ENCODE data around the gene TEC. TPM values are rescaled to one million over a fixed set of nuclear protein-coding genes. Genes with fewer than 3 reads are reported as not detected.

The TEC gene
- polyA plus RNA-seq, 1 donor from 2014 or later = not detected

DNA sequence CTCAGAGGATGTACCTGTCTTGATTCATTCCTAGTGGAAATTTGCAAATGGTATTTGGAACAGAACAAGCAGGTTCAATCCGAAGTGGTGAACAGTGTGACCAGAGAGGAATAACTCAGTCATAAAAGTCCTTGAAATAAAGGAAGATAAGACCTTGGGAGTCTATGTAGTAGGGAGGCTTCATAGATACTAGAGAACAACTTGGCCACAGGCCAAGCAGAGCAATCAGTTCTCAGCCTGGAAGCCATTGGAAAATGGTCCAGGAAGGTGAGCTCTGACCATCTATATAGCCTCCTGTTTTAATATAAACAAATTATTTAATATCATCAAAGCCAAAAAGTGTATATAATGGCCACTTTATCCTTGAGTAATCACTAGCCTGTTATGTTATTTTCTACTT, 146.9 kb downstream of the TEC start:
- Histone ChIP-seq H4K20me1 (ENCODE audit: insufficient read depth) (no peaks in the 10 kb centered on the region), H3K79me2 (replicated peaks; ENCODE audit: insufficient read depth, low read length) (no peaks in the 10 kb centered on the region), H2AFZ (ENCODE audit: low read depth, low read length) (no peak overlapping the region), H3K36me3 (ENCODE audit: insufficient read depth, low read length) (no peaks in the 10 kb centered on the region), H3F3A (ENCODE audit: insufficient read depth, low read length, poor library complexity, severe bottlenecking) (no peaks in the 10 kb centered on the region), H3K9ac (ENCODE audit: low read length) (no peak overlapping the region), H3K9me2 (ENCODE audit: insufficient read depth, low read length) (no peaks in the 10 kb centered on the region), H3K4me2 (ENCODE audit: low read length) (no peak overlapping the region), H3K27me3 (ENCODE audit: insufficient read depth, low read depth, low read length) (no peaks in the 10 kb centered on the region), H3K4me3 (ENCODE audit: low read length) (no peak overlapping the region), H3K9me3 (ENCODE audit: low read length) (no peaks in the 10 kb centered on the region), H3K27ac (ENCODE audit: low read length) (no peak overlapping the region)
- TF ChIP-seq TAF1 (IDR thresholded peaks at IDR 0.05; ENCODE audit: low read depth) = no peak
- TF ChIP-seq EZH2 (IDR thresholded peaks at IDR 0.05; ENCODE audit: borderline replicate concordance, insufficient read depth, low read length, poor library complexity, severe bottlenecking) = no peak
- TF ChIP-seq EP300 (conservative IDR thresholded peaks at IDR 0.05; ENCODE audit: poor library complexity, severe bottlenecking) = no peak
- no peak for TF ChIP-seq POLR2AphosphoS5 (IDR thresholded peaks at IDR 0.05)
- no peak for TF ChIP-seq CTCF (IDR thresholded peaks at IDR 0.05; ENCODE audit: poor library complexity, severe bottlenecking)
- no peak for TF ChIP-seq MXI1 (conservative IDR thresholded peaks at IDR 0.05; ENCODE audit: poor library complexity, severe bottlenecking)
- TF ChIP-seq RAD21 (conservative IDR thresholded peaks at IDR 0.05) = no peak
- TF ChIP-seq SMC3 (conservative IDR thresholded peaks at IDR 0.05; ENCODE audit: poor library complexity) = no peak
- no peak for TF ChIP-seq REST (IDR thresholded peaks at IDR 0.05; ENCODE audit: borderline replicate concordance)

DNA sequence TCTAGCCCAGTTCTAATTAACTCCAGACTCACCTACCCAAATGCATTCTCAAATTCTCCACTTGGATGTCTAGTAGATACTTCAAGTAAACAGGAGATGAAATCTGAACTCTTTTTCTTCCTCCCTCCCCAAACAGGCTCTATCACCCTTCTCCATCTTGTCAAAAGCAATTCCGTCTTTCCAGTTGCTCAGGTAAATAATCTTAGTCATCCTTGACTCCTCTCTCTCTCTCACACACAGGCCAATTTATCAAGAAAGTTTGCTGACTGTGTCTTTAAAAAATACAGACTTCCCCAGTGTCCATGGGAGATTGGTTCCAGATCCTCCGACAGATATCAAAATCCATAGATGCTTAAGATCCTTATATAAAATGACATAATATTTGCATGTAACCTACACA, 148.5 kb downstream of the TEC start:
- Histone ChIP-seq H3K9me2 (ENCODE audit: insufficient read depth, low read length) (no peaks in the 10 kb centered on the region), H3K4me2 (ENCODE audit: low read length) (no peak overlapping the region), H3F3A (ENCODE audit: insufficient read depth, low read length, poor library complexity, severe bottlenecking) (no peaks in the 10 kb centered on the region), H3K27ac (ENCODE audit: low read length) (no peak overlapping the region), H3K9me3 (ENCODE audit: low read length) (no peaks in the 10 kb centered on the region), H3K9ac (ENCODE audit: low read length) (no peak overlapping the region), H3K36me3 (ENCODE audit: insufficient read depth, low read length) (no peaks in the 10 kb centered on the region), H3K27me3 (ENCODE audit: insufficient read depth, low read depth, low read length) (no peaks in the 10 kb centered on the region), H2AFZ (ENCODE audit: low read depth, low read length) (no peak overlapping the region), H3K79me2 (replicated peaks; ENCODE audit: insufficient read depth, low read length) (no peaks in the 10 kb centered on the region), H4K20me1 (ENCODE audit: insufficient read depth) (no peaks in the 10 kb centered on the region), H3K4me3 (ENCODE audit: low read length) (no peak overlapping the region)
- TF ChIP-seq EP300 (conservative IDR thresholded peaks at IDR 0.05; ENCODE audit: poor library complexity, severe bottlenecking) = no peak
- TF ChIP-seq CTCF (IDR thresholded peaks at IDR 0.05; ENCODE audit: poor library complexity, severe bottlenecking) = no peak
- no peak for TF ChIP-seq POLR2AphosphoS5 (IDR thresholded peaks at IDR 0.05)
- TF ChIP-seq MXI1 (conservative IDR thresholded peaks at IDR 0.05; ENCODE audit: poor library complexity, severe bottlenecking) = no peak
- no peak for TF ChIP-seq SMC3 (conservative IDR thresholded peaks at IDR 0.05; ENCODE audit: poor library complexity)
